GM12874 (cell line): Measurements from ENCODE around the gene HSF4.

Experiments used
- CTCF ChIP-seq: IDR thresholded peaks from 2 replicates; pipeline ENCODE4 v1.5.1; 2011; ENCODE audit warnings: low read depth, mild to moderate bottlenecking, control low read depth, low read length, moderate library complexity; ENCODE audit not compliant: insufficient read depth

The HSF4 gene

GRCh38 chr16:67165121-67166078, 855 bp downstream of the HSF4 start:
- no peak for TF ChIP-seq CTCF

- TF ChIP-seq CTCF, result no peak
Measured at GRCh38 chr16:67166110-67166547, 1.6 kb downstream of the HSF4 start.

GRCh38 chr16:67166598-67167168, 2.1 kb downstream of the HSF4 start:
- 0 out of 2 replicates have a peak, but pooled peaks have one; percentile 4 for TF ChIP-seq CTCF

DNA sequence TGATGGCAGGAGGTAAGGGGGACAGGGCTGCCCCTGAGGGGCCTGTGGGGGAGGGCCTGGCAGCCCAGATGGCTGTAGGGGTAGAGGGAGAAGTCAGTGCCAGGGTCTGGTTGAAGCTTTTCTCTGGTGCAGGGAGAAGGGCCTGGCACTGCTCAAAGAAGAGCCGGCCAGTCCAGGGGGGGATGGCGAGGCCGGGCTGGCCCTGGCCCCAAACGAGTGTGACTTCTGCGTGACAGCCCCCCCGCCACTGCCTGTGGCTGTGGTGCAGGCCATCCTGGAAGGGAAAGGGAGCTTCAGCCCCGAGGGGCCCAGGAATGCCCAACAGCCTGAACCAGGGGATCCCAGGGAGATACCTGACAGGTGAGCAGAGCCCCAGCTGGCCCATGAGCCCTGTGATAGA, 3.0 kb downstream of the HSF4 start:
- TF ChIP-seq CTCF, result no peak

DNA sequence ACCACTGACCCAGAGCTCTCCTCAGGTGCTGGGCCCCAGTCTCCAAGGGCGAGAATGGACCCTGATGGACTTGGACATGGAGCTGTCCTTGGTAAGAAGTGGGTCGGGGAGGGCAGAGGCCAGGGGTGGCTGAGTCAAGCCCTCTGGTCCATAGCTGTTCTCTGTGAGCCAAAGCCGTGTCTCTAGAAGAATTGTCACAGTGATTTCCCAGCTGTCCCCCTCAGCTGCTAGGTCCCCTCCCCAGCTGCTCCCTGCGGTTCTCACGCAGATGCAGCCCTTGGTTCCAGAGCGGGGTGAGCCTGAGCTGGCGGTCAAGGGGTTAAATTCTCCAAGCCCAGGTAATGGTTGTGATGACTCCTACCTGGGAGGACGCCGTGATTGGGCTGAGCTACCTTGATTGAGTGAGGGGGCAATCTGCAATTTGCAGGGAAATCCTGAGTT, 4.5 kb downstream of the HSF4 start:
- TF ChIP-seq CTCF, result no peak

- peak; percentile 84 for TF ChIP-seq CTCF
Measured at GRCh38 chr16:67169642-67170167, 5.2 kb downstream of the HSF4 start.
